Upper lobe of right lung (tissue), 1 donor: ENCODE results near the gene IFNA4. TPM values are rescaled to one million over a fixed set of nuclear protein-coding genes. Genes with fewer than 3 reads are reported as not detected.
A peak's percentile ranks its signal among the peaks of the same experiment; 100 is the strongest.
"Not testable (repeated sequence)": the region's sequence is repeated elsewhere in the genome, so short reads cannot be mapped to it uniquely, and the experiment has no call there.

Experiments used
- ATAC-seq: fragments of 200-7000 bp; cut with Tn5 transposase; one replicate; pipeline ENCODE4 v1.9.1; 2020; ENCODE audit warnings: mild to moderate bottlenecking, moderate library complexity
- DNase-seq: peaks from one replicate; pipeline ENCODE4 v3.0.0-alpha.2; 2020
- H3K27ac ChIP-seq: fragments of 200-600 bp; one replicate; pipeline ENCODE4 v1.8.0; 2022
- H3K27me3 ChIP-seq: fragments of 200-600 bp; one replicate; pipeline ENCODE4 v1.8.0; 2022; ENCODE audit warnings: mild to moderate bottlenecking
- H3K36me3 ChIP-seq: fragments of 200-600 bp; one replicate; pipeline ENCODE4 v1.8.0; 2022
- H3K4me1 ChIP-seq: fragments of 200-600 bp; one replicate; pipeline ENCODE4 v1.8.0; 2022
- H3K4me3 ChIP-seq: fragments of 200-600 bp; one replicate; pipeline ENCODE4 v1.8.0; 2022; ENCODE audit warnings: mild to moderate bottlenecking
- H3K9me3 ChIP-seq: fragments of 200-600 bp; one replicate; pipeline ENCODE4 v1.8.0; 2022
- CTCF ChIP-seq: fragments of 200-600 bp; IDR thresholded peaks from one replicate; pipeline ENCODE4 v1.8.0; 2022; ENCODE audit warnings: antibody characterized with exemption
- intact Hi-C: fragments of 100-400 bp; cut with DNase I; formaldehyde crosslinking; loops from one replicate; pipeline ENCODE4 v1.11.0; 2022
- total RNA-seq: library from RNA; stranded (reverse); fragmentation: NEBNext Ultra II Directional; extraction: Animal tissue kit (Norgen Biotek cat#: 25700); gene quantifications from one replicate; pipeline ENCODE4 v1.2.1, GENCODE V29; 2021
- donor health status: DM: no; HTN: yes; CAD: no; lungs with severe emphysema.

Gene IFNA4
- total RNA-seq, 1 donor from 2014 or later, result not detected

- H3K4me1 ChIP-seq, intact Hi-C loops, H3K36me3 ChIP-seq, H3K9me3 ChIP-seq, DNase-seq, H3K4me3 ChIP-seq, H3K27ac ChIP-seq, H3K27me3 ChIP-seq: not testable (repeated sequence)
- ATAC-seq, result peak; percentile 90
- TF ChIP-seq CTCF, result peak; percentile 71
These were observed 7.7 kb upstream of the IFNA4 start for GRCh38 chr9:21194867-21195776.

DNA sequence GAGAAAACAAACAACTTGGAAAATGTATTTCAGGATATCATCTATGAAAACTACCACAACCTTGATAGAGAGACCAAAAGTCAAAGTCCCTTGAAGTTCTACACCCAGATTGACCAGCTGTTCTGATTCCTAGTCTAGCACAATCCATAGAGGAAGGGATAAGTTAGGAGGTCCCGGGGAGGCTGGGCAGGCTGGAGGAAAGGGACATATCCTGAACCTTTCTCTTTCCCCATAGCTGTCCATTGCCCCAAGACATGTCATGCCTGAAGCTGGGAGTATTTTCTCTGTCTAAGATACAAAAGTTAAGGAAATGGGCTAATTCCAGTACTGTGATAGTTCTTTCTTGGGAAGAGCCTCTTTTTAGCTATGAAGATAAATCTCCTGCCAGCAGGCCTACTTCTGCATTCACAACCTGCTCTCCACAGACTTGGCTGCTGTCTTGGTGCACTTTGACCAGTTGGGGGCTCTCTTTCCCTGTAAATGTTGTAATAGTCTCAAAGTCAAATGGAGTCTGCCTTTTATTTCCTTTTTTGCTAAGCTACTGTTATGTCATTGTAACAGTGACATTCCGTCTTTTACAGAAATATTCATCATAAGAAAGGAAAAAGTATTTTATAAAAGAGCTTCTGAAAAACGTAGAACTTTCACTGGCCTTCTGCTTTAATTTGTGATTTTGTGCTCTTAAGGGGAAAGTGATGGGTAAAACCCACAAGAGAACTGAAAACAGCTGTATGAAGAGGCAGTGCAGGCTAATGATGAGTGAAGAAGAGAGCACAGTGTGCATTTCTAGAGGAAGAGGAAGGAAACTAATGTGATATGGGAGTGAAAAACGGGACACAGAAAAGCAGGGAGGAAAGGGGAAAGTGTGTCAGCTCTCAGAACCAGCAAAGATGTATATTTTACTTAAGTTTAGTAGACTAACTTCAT lies 4.3 kb downstream of the IFNA4 start:
- H3K27me3 ChIP-seq, DNase-seq, H3K27ac ChIP-seq, H3K4me3 ChIP-seq, H3K36me3 ChIP-seq, H3K4me1 ChIP-seq, intact Hi-C loops, H3K9me3 ChIP-seq: not testable (repeated sequence)
- peak; percentile 50 for TF ChIP-seq CTCF
- peak; percentile 90 for ATAC-seq

GRCh38 chr9:21174671-21175070 lies 12.7 kb downstream of the IFNA4 start:
- H3K27me3 ChIP-seq, result no peaks in the 10 kb centered on the region
- no peaks in the 10 kb centered on the region for H3K4me1 ChIP-seq
- H3K9me3 ChIP-seq, result no peaks in the 10 kb centered on the region
- DNase-seq (no peak), ATAC-seq (no peak)
- H3K4me3 ChIP-seq, result no peak overlapping the region
- no peak overlapping the region for H3K27ac ChIP-seq
- intact Hi-C loops, result no loop called here
- no peak for TF ChIP-seq CTCF
- no peaks in the 10 kb centered on the region for H3K36me3 ChIP-seq

GRCh38 chr9:21172156-21172555 lies 15.2 kb downstream of the IFNA4 start:
- DNase-seq (no peak), ATAC-seq (no peak)
- TF ChIP-seq CTCF, result no peak
- Histone ChIP-seq H3K9me3 (no peaks in the 10 kb centered on the region), H3K27ac (no peak overlapping the region), H3K4me1 (no peaks in the 10 kb centered on the region), H3K36me3 (no peaks in the 10 kb centered on the region), H3K27me3 (no peaks in the 10 kb centered on the region), H3K4me3 (no peak overlapping the region)
- intact Hi-C loops, result no loop called here

DNA sequence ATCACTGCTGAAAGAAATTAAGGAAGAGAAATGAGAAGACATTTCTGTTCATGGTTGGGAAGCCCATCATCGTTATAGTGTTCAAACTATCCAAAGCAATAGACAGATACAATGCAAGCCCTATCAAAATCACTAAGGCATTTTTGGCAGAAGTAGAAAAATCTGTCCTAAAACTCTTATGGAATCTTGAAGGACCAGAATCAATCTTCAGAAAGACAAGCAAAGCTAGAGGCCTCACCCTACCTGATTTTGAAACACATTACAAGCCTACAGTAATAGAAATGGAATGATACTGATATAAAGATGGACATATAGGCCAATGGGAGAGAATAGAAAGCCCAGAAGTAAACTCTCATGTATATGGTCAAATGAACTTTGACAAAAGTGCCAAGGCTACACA lies 16.0 kb downstream of the IFNA4 start:
- H3K27me3 ChIP-seq, result no peaks in the 10 kb centered on the region
- ATAC-seq (no peak), DNase-seq (no peak)

DNA sequence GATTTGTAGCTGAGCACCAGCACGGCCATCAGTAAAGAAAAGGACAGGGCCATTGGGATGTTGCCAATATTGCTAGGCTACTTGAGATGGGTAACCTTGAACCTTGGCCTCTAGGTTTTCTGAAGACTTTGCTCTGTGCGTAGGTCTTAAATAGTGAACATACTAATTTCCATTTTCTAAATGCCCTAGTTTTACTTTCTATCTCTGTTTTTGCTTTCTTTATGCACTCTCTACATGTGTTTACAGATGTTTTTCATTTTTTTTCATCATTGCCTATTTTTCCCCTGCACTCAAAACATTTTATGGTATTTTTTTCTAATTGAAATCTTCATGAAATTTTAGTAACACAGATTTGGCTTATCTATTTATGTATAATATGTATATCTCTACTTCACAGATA lies 20.8 kb downstream of the IFNA4 start, which contains the start of gene IFNA21:
Gene IFNA21, minus strand, starts transcription at position 101 of the 400 bp plus-strand sequence. Its CDS starts 48 bp downstream, at position 53.
- H3K27ac ChIP-seq, H3K4me3 ChIP-seq, DNase-seq, H3K36me3 ChIP-seq, ATAC-seq, H3K4me1 ChIP-seq, intact Hi-C loops, H3K9me3 ChIP-seq, H3K27me3 ChIP-seq: not testable (repeated sequence)

More for the DNA sequence above, 16.0 kb downstream of the IFNA4 start:
- H3K36me3 ChIP-seq, result no peaks in the 10 kb centered on the region
- no peaks in the 10 kb centered on the region for H3K4me1 ChIP-seq
- no peak overlapping the region for H3K4me3 ChIP-seq
- H3K27ac ChIP-seq, result no peak overlapping the region
- intact Hi-C loops, result no loop called here
- H3K9me3 ChIP-seq, result no peaks in the 10 kb centered on the region
- no peak for TF ChIP-seq CTCF
